M059J (cell line): ENCODE data around the gene ATP4A. TPM values are rescaled to one million over a fixed set of nuclear protein-coding genes. Genes with fewer than 3 reads are reported as not detected.

ENCODE experiments used
- DNase-seq: peaks from one replicate; pipeline ENCODE4 v3.0.0-alpha.2; 2012; ENCODE audit warnings: low read depth
- total RNA-seq: library from RNA; depleted of rRNA; stranded (reverse); fragments of >200 nt; shearing (Covaris generic); gene quantifications from 2 replicates; pipeline ENCODE4 v1.2.3, GENCODE V29; 2014

ATP4A gene
- total RNA-seq, 1 experiment from 2014 or later, result not detected

DNA sequence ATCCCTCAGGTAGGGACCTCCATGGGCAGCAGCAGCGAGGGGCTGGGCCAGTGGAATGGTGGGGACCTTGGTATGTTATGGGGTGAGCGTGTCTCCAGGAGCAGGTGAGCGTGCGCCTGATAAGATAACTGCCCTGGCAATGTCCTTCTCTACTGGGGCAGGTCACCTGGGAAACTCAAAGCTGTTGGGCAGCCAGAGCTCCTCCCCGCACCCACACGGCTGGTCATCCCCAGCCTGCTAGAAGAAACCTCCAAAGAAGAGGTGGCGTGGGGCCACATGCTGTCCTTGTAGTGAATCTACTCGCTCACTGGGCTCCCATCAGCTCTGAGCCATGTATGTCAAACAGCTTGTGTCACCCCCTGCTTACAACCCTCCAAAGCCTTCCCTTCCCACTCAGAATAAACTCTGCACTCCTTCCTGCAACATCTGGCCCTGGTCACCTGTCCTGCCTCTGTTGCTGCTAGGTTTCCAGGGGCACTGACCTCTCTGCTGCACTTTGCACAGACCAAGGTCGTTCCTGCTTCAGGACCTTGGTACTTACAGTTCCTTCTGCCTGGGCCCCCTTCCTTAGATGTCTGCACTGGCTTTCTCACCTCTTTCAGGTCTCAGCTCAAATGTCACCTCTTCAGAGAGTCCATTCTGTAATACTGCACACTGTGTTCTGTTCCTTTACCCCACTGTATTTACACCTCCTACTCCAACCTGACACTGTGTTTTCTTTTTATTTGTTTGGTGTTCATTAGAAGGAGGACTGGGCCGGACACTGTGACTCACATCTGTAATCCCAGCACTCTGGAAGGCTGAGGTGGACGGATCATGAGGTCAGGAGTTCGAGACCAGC lies 1.8 kb upstream of the ATP4A start:
- no peak for DNase-seq

DNA sequence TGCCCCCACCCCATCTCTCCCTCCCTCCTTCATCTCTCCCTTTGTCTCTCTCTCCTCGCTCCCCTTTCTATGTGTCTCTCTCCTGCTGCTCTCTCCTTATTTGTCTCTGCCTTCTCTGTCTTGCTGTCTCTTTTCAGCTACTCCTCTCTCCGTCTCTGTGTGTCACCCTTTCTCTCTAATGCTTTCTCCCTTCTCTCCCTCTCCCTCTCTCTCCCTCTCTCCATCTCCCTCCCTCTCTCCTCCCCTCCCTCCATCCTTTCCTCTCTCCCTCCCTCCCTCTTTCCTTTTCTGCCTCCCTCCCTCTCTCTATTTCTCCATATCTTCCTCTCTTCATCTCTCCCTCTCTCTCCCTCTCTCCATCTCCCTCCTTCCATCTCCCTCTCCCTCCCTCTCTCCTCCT lies 682 bp downstream of the ATP4A start:
- no peak for DNase-seq

DNA sequence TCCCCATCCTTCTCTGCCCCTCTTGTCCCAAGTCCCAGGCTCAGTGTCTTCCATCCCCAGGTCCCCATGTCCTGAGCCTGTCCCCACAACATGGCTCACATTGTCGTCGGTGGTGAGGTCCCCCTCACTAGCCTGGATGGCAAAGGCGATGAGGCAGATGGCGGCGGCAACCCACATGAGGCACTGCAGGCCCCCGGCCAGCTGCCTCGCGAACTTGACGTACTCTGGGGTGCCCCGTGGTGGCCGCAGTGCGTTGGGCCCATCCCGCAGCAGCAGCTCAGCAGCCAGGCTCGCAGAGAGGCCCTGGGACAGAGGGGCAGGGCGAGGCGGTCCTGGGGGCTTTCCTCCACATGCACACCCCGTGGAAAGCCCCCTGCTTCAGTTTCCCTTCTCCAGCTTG lies 1.1 kb downstream of the ATP4A start:
- no peak for DNase-seq

DNA sequence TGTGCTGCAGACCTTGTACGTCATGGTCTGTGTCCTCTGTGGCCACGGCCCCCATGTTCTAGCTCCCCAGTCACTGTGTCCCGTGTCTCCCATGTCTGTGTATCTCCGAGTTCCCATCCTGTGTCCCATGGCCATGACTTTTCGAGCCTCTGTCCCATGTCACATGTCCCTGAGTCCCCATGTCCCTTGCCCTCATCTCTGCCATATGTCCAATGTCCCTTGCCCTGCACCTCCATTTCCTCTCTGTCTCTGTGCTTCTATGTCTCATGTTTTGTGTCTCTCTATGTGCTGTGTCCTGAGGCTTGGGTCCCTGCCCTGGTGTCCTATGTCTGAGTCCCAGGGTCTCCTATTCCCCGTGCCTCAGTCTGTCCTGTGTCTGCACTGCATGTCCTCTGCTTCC lies 2.0 kb downstream of the ATP4A start:
- no peak for DNase-seq

DNA sequence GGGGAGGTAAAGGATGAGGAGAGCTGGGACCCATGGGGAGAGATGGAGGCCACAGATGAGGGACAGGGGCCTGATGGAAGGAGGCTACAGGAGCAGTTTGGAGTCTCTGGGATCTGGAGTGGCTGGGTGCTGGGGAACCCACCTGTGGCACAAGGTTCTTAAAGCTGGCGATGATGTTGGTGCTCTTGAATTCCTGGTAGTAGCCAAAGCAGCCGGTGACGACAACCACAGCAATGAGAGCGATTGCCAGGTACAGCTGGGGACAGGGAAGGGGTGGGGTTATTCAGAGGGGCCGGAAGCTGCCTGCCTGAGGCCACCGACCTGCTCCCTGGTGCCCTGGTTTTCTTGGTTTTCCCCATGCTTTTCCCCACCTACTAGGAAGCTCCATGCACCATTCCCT lies 2.8 kb downstream of the ATP4A start:
- DNase-seq, result no peak

DNA sequence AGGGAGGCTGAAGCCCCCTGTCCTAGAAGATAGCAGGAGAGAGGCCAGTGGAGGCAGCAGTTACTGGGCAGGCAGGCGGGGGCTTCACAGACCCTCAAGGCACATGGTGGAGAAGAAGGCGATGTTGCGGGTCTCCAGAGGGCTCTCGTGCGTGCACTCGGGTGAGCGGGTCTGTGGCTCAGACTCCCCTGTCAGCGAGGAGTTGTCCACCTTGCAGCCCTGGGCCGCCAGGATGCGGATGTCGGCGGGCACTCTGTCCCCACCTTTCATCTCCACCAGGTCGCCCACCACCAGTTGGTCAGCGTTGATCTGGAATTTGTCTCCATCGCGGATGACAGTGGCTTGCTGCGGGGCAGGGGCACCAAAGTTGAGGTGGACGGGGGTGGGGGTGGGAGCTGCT lies 3.2 kb downstream of the ATP4A start:
- DNase-seq, result no peak

DNA sequence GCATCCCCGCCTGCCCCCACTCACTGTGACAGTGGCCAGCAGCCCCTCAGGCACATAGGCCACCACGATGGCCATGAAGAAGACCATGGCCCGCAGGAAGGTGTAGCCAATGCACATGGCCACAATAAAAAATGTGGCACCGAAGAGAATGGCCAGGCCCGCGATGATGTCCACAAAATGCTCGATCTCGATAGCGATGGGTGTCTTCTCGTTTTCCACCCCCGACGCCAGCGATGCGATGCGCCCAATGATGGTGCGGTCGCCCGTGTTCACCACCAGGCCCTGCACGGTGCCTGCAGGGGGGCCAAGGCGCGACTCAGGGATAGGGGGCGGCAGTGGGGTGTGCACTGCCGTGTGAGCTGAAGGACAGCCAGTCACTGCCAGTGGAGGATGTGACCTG lies 3.7 kb downstream of the ATP4A start:
- DNase-seq, result no peak

DNA sequence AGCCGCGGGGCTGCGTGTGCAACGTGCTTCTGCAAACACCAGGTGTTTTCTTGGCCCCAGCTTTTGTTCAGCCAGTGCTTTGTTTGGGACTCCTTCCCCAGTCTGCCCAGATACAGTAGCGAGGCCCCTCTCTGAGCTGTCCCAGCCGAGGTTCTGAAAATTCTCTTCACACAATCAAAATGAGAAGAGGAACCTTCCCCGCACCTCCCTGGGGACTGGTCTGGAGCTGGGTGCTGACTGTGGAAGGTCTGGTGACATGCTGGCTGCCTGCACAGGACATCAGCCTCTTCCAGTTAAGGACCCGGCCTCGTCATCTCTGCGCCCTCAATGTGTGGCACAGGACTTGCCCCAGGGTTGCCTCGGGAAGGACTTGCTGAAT lies 4.2 kb downstream of the ATP4A start:
- no peak for DNase-seq

DNA sequence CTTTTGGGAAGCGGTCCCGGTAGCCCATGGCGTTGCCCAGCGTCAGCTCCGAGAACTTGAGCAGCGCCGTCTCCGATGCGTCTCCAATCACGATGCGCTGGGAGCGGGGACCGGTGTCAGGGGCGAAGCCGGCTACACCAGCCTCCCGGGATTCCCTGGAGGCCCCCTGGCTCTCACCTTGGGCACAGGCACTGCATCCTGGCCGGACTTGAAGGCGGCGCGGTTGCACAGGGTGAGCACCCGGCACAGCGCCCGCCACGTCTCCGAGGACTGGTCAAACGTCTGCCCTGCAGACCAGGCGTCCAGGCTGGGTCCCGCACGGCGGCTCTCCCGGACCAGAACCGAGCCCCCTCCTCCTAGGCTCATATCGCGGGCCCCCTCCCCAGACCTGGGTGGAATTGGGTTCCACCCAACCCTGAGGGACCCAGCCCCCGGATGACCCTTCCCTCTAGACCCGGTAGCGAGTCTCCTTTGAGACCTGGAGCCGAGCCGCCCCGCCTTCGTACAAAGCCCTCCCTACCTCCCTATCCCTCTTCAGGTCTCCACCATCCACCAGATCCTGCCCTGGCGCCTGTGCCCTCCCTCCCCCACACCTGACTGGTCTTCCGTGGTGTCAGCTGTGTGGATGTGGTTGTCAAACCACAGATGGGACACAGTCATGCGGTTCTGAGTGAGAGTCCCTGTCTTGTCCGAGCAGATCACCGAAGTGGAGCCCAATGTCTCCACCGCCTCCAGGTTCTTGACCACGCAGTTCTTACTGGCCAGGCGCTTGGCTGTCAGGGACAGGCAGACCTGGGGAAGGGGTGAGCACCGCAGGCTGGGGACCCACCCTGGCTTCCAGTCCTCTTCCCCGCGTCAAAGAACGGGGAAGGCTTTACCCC lies 4.8 kb downstream of the ATP4A start:
- no peak for DNase-seq

DNA sequence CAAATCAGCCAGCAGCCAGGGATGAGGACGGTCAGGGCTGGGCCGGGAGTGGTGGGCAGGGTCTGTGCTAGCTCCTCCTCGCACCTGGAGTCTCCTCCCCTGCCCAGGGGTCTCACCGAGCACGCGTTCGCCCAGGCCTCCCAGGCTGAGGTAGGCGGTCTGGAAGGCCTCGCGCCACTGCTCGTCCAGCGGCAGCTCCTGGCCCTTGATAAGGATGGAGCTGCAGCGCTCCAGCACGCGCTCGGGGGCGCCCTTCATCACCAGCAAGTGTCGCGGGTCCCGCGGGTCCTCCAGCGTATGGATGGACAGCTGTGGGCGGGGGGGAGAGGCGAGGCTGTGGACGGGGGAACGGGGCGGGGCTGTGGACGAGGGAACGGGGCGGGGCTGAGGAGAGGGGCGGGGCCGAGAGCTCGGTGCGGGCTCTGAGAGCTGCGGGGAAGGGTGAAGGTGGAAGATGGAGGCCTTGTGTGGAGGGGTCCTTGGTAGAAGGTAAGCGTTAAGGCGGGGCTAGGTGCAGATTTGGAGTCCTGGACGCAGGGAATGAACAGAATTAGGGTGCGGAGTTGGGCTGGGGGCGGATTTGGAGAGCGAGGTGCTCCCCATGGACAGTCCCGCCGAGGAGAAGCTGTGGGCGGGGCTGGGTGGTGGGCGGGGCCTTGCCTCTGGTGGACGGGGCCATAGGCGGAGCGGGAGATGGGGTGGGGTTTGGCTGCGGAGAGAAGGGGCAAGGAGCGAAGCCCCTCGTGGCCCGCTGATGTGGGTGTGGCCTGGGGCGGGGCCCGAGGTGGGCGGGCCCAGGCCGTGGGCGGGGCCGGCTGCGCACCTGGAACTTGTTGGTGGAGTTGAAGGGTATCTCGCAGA lies 5.7 kb downstream of the ATP4A start:
- DNase-seq, result no peak

DNA sequence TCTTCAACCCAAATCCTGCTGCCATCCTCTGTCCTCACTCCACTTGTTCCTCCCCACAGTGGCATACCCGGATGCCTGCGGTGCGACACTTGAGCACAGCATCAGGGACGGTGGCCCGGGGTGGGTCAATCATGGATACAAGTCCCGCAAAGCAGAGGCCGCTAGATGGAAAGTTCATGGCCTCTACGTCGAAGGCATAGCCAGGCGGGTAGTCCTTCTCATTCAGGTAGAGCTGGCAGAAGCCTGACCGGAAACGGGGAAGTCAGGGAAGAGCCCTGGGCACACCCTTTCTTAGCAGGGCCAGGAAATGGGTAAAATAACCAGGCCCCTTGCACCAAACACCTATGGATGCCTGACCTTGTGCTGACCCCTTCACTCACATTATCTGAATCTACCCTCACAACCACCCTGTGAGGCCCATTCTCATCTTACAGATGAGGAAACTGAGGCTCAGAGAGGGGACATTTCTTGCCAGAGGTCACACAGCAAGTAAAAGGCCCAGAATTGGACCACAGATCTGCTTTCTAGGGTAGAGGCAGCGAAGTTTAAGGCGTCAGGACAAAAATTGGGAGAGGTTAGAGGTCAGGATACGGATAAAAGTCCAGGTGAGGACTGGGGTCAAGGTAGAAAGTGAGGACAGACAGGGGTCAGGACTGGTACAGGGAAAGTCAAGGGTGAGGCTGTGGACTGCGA lies 6.5 kb downstream of the ATP4A start:
- DNase-seq, result no peak

DNA sequence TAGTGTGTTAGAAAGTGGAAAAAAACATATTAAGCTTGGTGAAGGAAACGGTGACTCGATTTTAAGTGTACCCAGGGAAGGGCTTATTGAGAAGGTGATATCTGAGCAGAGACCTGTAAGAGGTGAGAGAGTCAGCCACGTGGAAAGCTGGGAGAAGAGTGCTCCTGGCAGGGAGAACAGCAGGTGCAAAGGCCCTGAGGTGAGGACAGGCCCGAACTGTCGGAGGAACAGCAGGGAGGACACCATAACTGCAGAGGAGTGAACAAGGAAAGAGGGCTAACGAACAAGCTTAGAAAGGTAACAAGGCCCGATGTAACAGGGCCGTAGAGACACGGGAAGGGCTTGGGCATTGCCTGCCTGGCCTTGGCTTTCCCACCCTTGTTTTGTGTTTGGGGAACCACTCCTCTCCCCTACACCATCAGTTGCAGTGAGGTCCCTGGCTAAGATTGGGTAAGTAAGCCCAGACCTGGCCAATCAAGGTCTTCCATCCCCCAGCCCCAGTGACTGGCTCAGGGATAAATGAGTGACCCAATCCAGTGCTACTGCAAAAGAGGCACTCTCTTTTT lies 7.3 kb downstream of the ATP4A start:
- no peak for DNase-seq

DNA sequence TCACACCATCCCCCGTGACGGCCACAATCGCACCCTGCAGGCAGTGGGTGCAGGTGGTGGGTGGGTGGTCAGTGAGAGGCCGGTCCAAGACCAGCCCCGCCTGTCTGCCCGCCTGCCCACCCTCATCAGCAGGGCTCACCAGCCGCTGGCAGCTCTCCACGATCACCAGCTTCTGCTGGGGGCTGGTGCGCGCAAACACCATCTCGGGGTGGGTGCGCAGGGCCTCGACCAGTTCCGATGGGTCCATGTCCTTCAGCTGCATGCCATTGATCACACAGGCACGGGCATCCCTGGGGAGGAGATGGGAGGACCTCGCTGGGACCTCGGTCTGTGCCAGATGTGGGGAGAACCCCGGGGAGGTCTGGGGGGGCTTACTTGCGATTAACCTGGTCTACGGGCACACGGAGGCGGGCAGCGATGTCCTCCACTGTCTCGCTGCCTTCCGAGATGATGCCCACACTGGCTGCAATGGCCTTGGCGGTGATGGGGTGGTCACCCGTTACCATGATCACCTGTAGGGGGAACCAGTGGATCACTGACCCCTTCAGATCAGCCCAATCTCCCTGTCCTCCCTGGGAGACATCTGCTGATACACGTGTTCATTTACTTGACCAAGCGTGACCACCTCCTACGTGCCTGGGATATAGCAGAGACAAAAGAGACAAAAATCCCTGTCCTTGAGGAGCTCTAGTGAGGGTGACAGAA lies 8.0 kb downstream of the ATP4A start:
- peak; percentile 47 for DNase-seq

DNA sequence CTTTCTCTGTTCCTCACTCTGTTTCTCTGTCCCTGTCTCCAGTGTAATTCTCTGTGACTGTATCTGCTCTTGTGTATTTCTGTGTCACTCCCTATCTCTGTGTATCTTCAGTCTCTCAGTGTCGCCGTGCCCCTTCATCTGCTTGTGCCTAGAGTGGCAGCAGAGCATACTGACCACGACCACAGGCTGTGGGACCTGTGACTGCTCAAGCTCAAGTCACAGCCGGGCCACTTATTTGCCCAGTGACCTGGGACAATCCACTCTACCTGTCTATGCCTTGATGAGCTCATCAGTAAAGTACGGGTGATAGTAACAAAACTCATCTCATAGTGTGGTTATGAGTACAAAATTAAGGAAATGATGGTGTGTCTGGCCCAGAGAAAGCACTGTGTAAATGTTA lies 9.4 kb downstream of the ATP4A start:
- DNase-seq, result no peak

DNA sequence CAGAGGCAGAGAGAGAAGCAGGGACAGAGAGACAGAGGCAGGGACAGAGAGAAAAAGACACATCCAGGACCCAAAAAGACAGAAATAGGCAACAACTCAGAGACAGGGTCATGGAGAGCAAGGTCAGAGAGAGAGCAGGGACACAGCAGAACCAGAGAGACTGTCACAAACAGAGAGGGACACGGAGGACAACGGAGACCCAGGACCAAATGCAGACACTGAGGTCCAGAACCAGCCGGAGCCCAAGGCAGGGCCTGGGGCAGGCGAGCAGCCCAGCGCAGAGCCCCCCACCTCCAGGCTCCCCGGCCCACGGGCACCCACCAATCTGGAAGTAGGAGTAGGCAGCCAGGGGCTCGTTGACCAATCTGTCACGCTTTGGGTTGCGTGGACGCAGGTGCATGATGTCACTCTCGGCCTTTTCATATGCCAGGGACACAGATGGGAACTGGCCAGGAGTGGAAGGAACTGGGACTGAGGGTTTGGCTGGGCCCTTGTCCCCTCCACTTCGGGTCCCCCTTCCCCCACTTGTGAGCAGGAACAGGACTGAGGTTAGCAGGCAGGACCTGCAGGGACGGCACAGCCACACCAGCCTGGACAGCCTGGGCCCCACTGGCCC lies 10.0 kb downstream of the ATP4A start:
- DNase-seq, result no peak

DNA sequence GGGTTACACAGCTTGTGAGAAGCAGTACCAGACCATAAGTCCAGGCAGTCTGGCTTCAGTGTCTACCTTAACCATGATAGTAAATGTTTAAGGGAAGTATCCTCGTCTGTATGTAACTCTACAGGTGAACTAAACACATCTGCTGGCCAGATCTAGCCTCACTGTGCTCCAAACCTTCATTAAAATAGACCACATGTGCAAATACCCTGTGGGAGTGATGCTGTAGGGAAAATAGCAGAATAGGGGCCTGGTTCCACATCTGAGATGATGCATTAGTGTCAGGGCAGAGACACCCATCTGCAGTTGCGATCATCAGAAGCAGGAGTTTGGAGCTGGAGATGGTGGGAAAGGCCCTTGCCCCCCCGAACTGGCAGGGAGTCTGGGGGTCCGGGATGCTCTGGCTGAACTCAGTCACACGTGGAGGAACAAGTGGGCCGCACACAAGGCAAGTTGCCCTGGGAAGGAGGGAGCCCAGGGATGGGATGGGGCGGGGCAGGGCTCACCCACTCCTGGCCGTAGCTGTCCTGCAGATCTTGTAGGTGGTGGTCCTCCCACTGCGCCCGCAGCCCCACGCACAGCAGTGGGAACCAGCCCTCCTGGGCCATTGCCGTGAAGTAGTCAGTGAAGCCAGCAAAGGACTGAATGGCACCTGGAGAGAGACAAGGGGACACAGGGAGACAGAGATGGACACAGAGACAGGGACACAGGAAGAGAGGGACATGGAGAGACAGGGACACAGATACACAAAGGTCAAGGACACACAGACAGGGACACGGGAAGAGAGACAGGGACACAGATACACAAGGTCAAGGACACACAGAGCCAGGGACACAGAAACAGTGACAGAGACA lies 10.7 kb downstream of the ATP4A start:
- no peak for DNase-seq

DNA sequence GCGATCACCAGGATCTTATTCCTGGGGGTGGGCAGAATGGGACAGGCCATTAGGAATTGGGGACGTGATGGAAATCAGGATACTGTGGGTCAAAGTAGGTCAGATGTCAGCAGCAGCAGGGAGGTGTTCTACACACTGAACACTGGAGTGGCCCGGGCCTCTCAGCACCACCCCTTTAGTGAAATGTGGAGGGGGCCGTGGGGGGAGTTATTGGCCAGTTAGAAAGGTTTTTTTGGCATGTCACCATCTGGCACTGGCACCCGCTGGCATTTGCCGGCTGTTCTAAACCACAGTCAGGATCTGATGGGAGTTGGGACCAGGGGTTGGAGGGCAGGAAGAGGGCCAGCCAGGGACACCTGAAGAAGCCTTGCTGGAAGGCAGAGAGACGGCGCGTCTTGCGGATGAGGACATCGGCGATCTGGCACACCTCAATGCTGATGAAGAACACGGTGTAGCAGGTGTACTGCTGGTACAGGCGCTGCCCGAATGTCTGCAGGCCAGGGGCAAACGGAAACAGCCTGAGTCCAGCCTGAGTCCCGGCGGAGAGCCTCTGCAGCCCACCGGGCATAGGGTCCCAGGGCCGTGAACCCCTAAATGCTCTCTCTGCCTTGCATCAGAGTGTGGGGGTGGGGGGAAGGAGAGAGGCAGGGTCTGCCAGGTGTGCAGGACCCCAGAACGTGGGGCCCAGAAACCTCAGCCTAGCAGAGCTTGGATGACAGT lies 12.2 kb downstream of the ATP4A start:
- no peak for DNase-seq

DNA sequence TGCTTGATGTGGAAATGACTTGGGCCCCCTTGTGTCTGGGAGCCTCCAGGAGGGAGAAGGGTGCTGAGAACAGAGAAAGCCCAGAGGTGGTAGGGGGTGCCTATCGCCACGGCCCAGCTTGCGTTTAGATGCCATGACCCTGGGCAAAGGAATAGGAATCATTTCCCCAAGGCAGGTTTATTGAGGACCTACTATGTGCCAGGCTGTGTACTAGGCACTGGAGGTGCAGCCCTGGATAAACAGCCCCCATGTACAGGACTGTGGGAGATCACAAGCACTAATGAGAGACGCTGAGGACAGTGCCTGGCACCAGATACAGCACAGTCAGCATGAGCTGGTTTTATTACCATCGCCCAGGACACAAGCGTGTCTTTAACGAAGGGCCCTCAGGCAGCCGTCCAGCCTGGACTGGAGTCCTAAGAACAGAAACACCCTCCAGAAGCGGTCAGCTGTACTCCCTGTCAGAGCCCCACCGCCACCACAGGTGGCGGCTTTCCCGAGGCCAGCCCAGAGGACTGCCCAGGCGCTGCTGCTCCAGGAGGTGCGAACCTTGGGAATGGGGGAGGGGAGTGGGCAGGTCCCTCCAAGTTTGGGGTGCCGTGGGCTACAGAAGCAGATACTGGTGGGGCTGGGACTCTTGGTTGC lies 13.5 kb downstream of the ATP4A start:
- DNase-seq, result no peak
